OCI-LY3 (cell line): Measurements from ENCODE around the gene LGI4.

Source experiments
- CTCF ChIP-seq: fragments of 200-600, 300-600 bp; sonication (generic); IDR thresholded peaks from 2 replicates; pipeline ENCODE4 v1.5.1; 2014; ENCODE audit warnings: antibody characterized with exemption, low read length, low read depth
- EZH2phosphoT487 ChIP-seq: fragments of 200-600 bp; shearing (Covaris generic); IDR thresholded peaks from 2 replicates; pipeline ENCODE4 v1.6.1; 2018; ENCODE audit warnings: antibody characterized with exemption, mixed run types, low read depth

DNA sequence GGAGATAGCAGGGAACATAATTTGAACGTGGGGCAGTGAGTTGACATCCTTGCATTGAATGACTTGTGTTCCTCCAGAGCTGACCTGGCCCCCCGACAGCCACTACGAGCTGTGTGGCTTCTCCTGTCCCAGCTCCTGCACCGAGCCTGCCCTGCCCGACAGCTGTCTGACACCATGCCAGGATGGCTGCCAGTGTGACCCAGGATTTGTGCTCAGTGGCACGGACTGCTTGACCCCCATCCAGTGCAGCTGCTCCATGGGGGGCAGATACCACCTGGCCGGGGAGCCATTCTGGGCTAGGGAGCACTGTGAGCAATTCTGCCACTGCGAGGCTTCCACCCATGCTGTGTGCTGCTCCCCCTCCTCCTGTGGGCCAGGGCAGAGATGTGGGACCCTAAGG, 48.4 kb downstream of the LGI4 start:
- TF ChIP-seq EZH2phosphoT487 (no peak), CTCF (no peak)
